DMS 273 (cell line): Measurements from ENCODE around the gene DNAAF5.
"Not testable (repeated sequence)": the region's sequence is repeated elsewhere in the genome, so short reads cannot be mapped to it uniquely, and the experiment has no call there.

Experiments
- DNase-seq: peaks from one replicate; lab custom pipeline; 2025; ENCODE audit not compliant: unreplicated experiment; lab: John Stamatoyannopoulos, UW

The DNAAF5 gene

GRCh38 chr7:780081-780480 lies 53.6 kb downstream of the DNAAF5 start:
- no peak for DNase-seq

- no peak for DNase-seq
Observed at GRCh38 chr7:780516-780915, 54.0 kb downstream of the DNAAF5 start.

GRCh38 chr7:781186-781849 lies 54.8 kb downstream of the DNAAF5 start:
- DNase-seq, result no peak

- DNase-seq, result no peak
Observed at GRCh38 chr7:781936-782529, 55.5 kb downstream of the DNAAF5 start.

GRCh38 chr7:782718-783449 lies 56.4 kb downstream of the DNAAF5 start:
- no peak for DNase-seq

- DNase-seq, result no peak
Observed at GRCh38 chr7:783556-784490, 57.3 kb downstream of the DNAAF5 start.

GRCh38 chr7:784971-785370 lies 58.5 kb downstream of the DNAAF5 start:
- no peak for DNase-seq

- no peak for DNase-seq
Observed at GRCh38 chr7:785416-785815, 58.9 kb downstream of the DNAAF5 start.

GRCh38 chr7:786472-787255 lies 60.2 kb downstream of the DNAAF5 start:
- DNase-seq, result peak; percentile 81

GRCh38 chr7:787332-788240 lies 61.1 kb downstream of the DNAAF5 start:
- DNase-seq, result no peak

- no peak for DNase-seq
Observed at GRCh38 chr7:791519-791918, 65.0 kb downstream of the DNAAF5 start.

GRCh38 chr7:794207-794606 lies 67.7 kb downstream of the DNAAF5 start:
- no peak for DNase-seq

GRCh38 chr7:794671-795329 lies 68.3 kb downstream of the DNAAF5 start:
- no peak for DNase-seq

- not testable (repeated sequence) for DNase-seq
Observed at GRCh38 chr7:796434-797169, 70.1 kb downstream of the DNAAF5 start.

GRCh38 chr7:798921-799470 lies 72.5 kb downstream of the DNAAF5 start:
- DNase-seq, result no peak

GRCh38 chr7:800692-801091 lies 74.2 kb downstream of the DNAAF5 start:
- DNase-seq, result no peak

- DNase-seq, result not testable (repeated sequence)
Observed at GRCh38 chr7:801351-801750, 74.9 kb downstream of the DNAAF5 start.

- peak; percentile 82 for DNase-seq
Observed at GRCh38 chr7:801940-802381, 75.5 kb downstream of the DNAAF5 start.
